DMS79 treated with DMSO at 0.1 percent for 48 hours (cell line): ENCODE data around the gene TBC1D1.
"Not testable (repeated sequence)": the region's sequence is repeated elsewhere in the genome, so short reads cannot be mapped to it uniquely, and the experiment has no call there.

Source experiments
- DNase-seq: peaks from one replicate; lab custom pipeline; 2025; lab: John Stamatoyannopoulos, UW

TBC1D1 gene

GRCh38 chr4:37889849-37890800, 759 bp upstream of the TBC1D1 start:
- DNase-seq, result no peak

GRCh38 chr4:37891260-37892159, 626 bp downstream of the TBC1D1 start:
- DNase-seq, result no peak

GRCh38 chr4:37892641-37893040, 1.8 kb downstream of the TBC1D1 start:
- no peak for DNase-seq

- no peak for DNase-seq
These were observed 2.3 kb downstream of the TBC1D1 start for GRCh38 chr4:37893164-37893563.

- no peak for DNase-seq
These were observed 4.4 kb downstream of the TBC1D1 start for GRCh38 chr4:37895271-37895670.

DNA sequence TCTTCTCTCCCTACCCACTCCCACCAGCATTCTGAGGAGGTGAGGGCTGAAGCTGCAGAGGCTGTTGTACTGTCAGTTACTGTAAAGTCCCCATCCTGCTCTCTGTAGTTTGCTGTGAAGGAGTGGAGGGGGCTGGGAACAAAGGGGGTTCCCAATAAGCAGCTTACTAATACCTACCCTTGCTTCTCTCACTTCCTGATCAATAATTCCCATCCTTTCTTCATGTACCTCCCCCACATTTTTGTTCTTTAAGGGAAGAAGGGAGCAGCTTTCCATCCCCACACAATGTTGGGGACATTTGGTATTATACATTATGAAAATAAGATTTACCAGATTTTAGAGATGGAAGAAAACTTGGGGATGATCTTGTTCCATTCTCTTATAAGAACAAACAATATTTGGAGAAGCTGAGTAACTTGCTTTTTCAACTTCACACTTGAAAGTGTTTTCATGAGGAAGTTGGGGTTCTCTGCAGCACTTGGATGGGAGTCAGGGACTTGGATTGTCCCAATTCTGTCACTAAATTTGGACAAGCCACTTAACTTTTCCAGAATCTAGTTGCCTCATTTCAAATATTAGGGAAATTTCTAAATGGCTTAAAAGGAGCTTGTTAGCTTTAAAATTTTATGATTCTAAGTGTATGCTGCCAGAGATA, 5.4 kb downstream of the TBC1D1 start:
- no peak for DNase-seq

- DNase-seq, result no peak
These were observed 11.3 kb downstream of the TBC1D1 start for GRCh38 chr4:37902212-37902611.

DNA sequence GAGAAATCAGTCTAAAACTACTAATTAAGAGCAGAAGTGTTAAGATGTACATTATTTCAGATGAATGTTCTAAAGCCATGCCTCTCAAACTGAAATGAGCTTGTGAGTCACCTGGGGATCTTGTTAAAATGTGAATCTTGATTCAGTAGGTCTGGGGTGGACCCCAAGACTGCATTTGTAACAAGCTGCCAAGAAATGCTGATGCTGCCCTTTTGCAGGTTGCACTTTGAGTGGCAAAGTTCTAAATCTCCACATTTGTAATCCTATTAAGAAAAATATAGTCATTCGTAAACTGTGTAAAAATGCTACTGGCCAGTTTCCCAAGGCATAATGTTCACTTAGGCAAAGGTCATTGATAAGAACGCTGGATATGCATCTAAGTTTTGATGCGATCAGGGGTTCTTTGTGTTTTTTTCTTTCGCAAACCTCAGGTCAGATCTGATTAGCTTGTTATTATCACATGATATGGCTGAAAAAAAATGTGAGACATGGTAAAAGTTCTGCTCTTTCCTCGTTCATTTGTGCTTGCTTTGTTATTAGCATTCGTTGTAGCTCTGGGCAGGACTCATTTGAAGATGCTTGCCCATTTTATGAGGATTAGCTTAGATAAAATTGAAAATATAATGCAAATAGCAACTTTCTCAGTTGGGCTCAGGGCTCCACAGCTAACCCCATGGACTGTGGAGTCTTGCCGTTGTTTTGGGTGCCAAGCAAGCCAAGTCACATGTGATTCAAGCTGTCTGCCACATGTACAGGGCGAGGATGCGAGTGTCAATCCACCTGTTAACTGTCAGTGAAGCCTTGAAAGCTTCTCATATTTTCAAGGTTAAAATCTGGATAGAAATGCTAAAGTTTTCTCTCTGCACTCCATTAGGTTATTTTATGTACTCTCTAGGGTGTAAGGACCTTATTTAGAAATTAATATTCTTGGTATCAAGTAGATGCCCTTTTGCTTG, 12.1 kb downstream of the TBC1D1 start:
- no peak for DNase-seq

DNA sequence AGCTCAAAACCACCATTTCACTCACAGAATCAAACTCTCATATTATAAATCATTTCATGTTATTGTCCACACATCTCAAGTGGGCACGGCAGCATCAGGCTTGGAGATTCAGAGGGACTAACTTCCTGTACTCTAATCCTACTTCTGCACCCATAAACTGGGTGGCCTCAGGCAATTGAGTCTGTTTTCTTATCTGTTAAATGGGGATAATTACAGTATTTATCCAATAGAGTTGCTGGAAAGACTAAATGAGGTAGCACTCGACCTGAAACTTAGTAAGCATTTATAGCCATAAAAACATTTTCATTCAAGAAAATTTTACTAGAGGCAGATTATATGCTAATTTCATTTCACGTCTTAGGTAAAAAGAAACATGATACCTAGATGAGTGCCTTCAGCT, 13.0 kb downstream of the TBC1D1 start:
- DNase-seq, result no peak

DNA sequence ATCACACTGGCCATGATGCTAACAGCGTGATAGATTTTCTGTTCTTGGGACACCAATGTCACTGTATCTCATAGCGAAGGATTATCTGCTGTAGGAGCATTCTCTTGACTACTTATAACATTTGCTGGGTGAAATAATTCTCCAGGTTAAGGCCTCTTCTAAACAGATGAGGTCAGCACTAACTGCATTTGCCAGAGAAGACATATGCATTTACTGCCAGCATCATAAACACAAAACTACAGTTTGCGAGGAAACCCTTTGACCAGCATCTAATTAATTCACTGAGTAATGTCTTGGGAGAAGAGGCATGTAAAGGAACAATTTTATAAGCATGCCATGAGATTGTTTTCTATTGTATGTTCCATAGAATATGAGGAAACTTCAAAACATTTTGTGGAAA, 13.9 kb downstream of the TBC1D1 start:
- DNase-seq, result no peak

DNA sequence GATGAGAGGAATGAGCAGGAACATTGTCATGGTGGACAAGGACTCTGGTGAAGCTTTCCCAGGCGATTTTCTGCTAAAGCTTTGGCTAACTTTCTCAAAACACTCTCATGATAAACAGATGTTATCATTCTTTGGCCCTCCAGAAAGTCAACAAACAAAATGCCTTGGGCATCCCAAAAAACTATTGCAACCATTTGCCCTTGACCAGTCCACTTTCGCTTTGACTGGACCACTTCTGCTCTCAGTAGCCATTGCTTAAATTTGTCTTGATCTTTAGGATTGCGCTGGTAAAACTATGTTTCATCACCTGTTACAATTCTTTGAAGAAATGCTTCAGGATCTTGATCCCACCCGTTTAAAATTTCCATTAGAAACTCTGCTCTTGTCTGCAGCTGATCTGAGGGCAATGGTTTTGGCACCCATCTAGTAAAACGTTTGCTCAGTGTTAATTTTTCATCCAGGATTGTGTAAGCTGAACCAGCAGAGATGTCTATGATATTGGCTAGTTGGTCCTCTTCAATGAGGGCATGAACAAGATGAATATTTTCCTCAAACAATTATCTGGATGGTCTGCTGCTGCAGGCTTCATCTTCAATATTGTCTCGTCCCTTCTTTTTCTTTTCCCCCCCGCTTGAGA, 14.8 kb downstream of the TBC1D1 start:
- no peak for DNase-seq

DNA sequence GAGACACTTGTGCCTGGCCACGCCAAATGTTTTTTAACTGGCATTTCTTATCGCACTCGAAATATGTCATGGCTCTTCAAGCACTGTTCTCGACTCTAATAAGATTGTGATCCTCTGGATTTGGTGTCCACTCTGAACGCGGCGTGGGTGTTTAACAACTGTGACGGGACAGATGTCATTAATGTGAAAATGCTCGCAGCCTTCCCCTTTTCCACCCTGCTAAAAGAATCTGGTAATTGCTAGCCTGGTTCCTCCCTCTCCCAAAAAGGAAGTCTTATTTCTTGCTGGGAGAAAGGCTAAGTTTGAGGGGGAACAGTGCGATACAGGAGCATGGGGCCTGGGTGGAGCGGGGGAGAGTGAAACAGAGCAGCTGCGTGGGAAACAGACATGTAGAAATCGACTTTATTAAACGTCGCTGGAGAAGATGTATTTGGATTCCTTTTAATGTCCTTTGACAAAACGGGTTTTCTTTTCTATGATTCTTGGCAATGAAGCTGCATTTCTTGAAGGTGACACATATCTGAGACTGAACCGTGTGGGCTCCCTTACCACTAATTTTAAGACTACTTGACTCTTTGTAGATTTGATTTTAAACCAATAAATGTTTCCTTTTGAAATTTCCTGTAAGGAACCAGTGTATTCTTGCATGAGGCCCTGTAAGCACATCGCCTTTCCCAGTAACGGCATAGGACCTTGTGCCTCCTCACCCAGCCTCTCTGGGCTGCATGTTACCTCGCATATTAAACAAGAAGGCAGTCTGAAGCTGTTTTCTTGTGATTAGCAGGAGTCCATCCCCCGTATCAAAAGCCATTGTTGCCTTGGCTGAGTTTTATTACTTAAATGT, 17.8 kb downstream of the TBC1D1 start:
- no peak for DNase-seq

- DNase-seq, result peak; percentile 41
These were observed 18.6 kb downstream of the TBC1D1 start for GRCh38 chr4:37909332-37910090.

DNA sequence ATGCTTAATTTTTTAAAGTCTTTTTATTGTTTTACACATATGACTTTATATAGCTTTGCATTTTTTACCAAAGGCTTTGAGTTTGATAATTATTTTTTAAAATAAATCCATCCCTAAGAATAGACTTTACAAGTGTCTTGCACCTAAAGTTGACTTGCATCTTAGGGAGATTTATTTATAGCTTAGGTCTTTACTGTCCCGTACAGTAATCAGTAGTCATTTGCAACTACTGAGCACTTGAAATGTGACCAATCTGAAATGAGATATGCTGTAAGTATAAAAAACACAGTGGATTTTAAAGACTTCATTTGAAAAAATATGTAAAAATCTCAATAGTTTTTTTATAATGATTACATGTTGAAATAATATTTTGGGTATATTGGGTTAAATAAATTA, 19.2 kb downstream of the TBC1D1 start:
- no peak for DNase-seq

GRCh38 chr4:37914539-37914938, 23.7 kb downstream of the TBC1D1 start:
- no peak for DNase-seq

DNA sequence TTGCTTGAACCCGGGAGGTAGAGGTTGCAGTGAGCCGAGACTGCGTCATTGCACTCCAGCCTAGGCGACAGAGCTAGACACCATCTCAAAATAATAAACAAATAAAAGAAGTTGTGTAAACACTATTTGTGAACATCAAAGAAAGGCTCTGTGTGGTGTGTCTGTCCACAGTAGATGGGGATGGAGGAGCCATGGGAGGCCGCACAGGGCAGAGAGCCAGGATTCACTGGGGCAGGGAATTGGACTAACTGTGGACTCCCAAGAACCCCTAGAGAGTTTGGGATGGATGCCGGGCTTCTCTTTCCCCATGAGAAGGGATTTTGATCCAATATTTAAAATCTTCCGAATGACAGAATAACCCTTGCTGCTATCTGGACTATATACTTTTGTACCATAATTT, 26.5 kb downstream of the TBC1D1 start:
- DNase-seq, result no peak

GRCh38 chr4:37918653-37919052, 27.8 kb downstream of the TBC1D1 start:
- DNase-seq, result no peak

DNA sequence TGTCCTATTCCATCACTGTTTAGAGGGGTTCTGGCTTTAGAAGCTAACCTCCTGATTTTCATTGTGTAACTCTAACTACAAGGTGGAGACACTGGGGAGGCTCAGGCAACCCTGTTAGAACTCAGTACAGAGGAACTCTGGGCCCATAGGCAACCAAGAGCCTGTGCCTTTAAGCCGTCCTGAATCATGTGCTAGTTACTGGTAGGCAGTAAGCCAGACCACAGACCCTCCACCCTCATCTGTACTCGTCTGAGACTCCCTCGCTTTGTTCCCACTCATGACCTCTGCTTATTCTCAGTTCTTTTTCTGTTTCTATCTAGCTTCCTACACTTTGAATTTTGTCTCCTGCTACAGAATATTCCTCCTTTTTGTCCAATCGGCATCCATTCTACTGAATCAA, 31.4 kb downstream of the TBC1D1 start:
- DNase-seq, result no peak

DNA sequence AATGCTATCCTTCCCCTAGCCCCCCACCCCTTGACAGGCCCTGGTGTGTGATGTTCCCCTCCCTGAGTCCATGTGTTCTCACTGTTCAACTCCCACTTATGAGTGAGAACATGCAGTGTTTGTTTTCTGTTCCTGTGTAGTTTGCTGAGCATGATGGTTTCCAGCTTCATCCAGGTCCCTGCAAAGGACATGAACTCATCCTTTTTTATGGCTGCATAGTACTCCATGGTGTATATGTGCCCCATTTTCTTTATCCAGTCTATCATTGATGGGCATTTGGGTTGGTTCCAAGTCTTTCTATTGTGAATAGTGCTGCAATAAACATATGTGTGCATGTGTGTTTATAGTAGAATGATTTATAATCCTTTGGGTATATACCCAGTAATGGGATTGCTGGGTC, 32.2 kb downstream of the TBC1D1 start:
- not testable (repeated sequence) for DNase-seq
